H9 (cell line): ENCODE results near the gene DIP2C. TPM values are rescaled to one million over a fixed set of nuclear protein-coding genes. Genes with fewer than 3 reads are reported as not detected.

Experiments used
- DNase-seq: peaks from one replicate; pipeline ENCODE4 v3.0.0-alpha.2; 2017
- H2AFZ ChIP-seq: one replicate; pipeline ENCODE4 v1.6.1; 2013; ENCODE audit warnings: mild to moderate bottlenecking, low read length, control low read depth, moderate library complexity
- H2AK5ac ChIP-seq: 2 replicates; pipeline ENCODE4 v1.6.1; 2013; ENCODE audit warnings: low read length, control low read depth, mixed read lengths; ENCODE audit not compliant: insufficient read length
- H2BK120ac ChIP-seq: one replicate; pipeline ENCODE4 v1.6.1; 2013; ENCODE audit warnings: low read depth, mild to moderate bottlenecking, low read length, control low read depth, inconsistent platforms; ENCODE audit not compliant: poor library complexity, severe bottlenecking
- H2BK12ac ChIP-seq: 2 replicates; pipeline ENCODE4 v1.6.1; 2013; ENCODE audit warnings: low read length, control low read depth, mixed read lengths, low read depth; ENCODE audit not compliant: insufficient read length
- H2BK15ac ChIP-seq: 2 replicates; pipeline ENCODE4 v1.6.1; 2013; ENCODE audit warnings: low read depth, low read length, control low read depth
- H2BK20ac ChIP-seq: one replicate; pipeline ENCODE4 v1.6.1; 2013; ENCODE audit warnings: low read depth, mild to moderate bottlenecking, low read length, control low read depth, inconsistent platforms; ENCODE audit not compliant: poor library complexity, severe bottlenecking
- H2BK5ac ChIP-seq: 2 replicates; pipeline ENCODE4 v1.6.1; 2013; ENCODE audit warnings: low read length, control low read depth, mixed read lengths; ENCODE audit not compliant: insufficient read length
- H3K14ac ChIP-seq: 2 replicates; pipeline ENCODE4 v1.6.1; 2013; ENCODE audit warnings: low read length, control low read depth; ENCODE audit not compliant: insufficient read depth
- H3K18ac ChIP-seq: 2 replicates; pipeline ENCODE4 v1.6.1; 2013; ENCODE audit warnings: low read depth, mild to moderate bottlenecking, mixed read lengths, low read length, control low read depth; ENCODE audit not compliant: insufficient read length
- H3K23ac ChIP-seq: 2 replicates; pipeline ENCODE4 v1.6.1; 2013; ENCODE audit warnings: low read length, control low read depth, mixed read lengths, low read depth; ENCODE audit not compliant: insufficient read length
- H3K23me2 ChIP-seq: 2 replicates; pipeline ENCODE4 v1.6.1; 2013; ENCODE audit warnings: low read depth, mild to moderate bottlenecking, mixed read lengths, low read length, control low read depth; ENCODE audit not compliant: insufficient read length, poor library complexity, severe bottlenecking
- H3K27ac ChIP-seq: 2 replicates; pipeline ENCODE4 v1.5.1; 2013; ENCODE audit warnings: low read length, control low read depth, mixed read lengths, low read depth; ENCODE audit not compliant: insufficient read length
- H3K27me3 ChIP-seq: 2 replicates; pipeline ENCODE4 v1.6.1; 2013; ENCODE audit warnings: low read length, control low read depth, inconsistent platforms; ENCODE audit not compliant: insufficient read depth
- H3K4ac ChIP-seq: 2 replicates; pipeline ENCODE4 v1.6.1; 2013; ENCODE audit warnings: low read depth, mild to moderate bottlenecking, control low read depth, inconsistent platforms, low read length, moderate library complexity
- H3K4me1 ChIP-seq: 2 replicates; pipeline ENCODE4 v1.6.1; 2013; ENCODE audit warnings: low read length, control low read depth, inconsistent platforms; ENCODE audit not compliant: insufficient read depth
- H3K4me2 ChIP-seq: 2 replicates; pipeline ENCODE4 v1.6.1; 2013; ENCODE audit warnings: low read length, control low read depth, mixed read lengths; ENCODE audit not compliant: insufficient read length, insufficient read depth
- H3K56ac ChIP-seq: 2 replicates; pipeline ENCODE4 v1.6.1; 2013; ENCODE audit warnings: low read depth, mild to moderate bottlenecking, mixed read lengths, low read length, control low read depth; ENCODE audit not compliant: insufficient read length
- H3K79me1 ChIP-seq: 2 replicates; pipeline ENCODE4 v1.6.1; 2013; ENCODE audit warnings: low read depth, mild to moderate bottlenecking, moderate library complexity, low read length, control low read depth, inconsistent platforms; ENCODE audit not compliant: insufficient read depth, poor library complexity, severe bottlenecking
- H3K79me2 ChIP-seq: 2 replicates; pipeline ENCODE4 v1.6.1; 2013; ENCODE audit warnings: low read length, control low read depth, inconsistent platforms; ENCODE audit not compliant: insufficient read depth
- H3K9ac ChIP-seq: 2 replicates; pipeline ENCODE4 v1.6.1; 2013; ENCODE audit warnings: low read length, control low read depth, mixed read lengths; ENCODE audit not compliant: insufficient read length; ENCODE audit errors: extremely low read depth
- H3K9me3 ChIP-seq: one replicate; pipeline ENCODE4 v1.6.1; 2013; ENCODE audit warnings: low read depth, low read length, inconsistent platforms; ENCODE audit not compliant: control insufficient read depth
- H3T11ph ChIP-seq: one replicate; pipeline ENCODE4 v1.6.1; 2013; ENCODE audit warnings: mild to moderate bottlenecking, low read length, control low read depth, inconsistent platforms
- H4K20me1 ChIP-seq: one replicate; pipeline ENCODE4 v1.6.1; 2013; ENCODE audit not compliant: control insufficient read depth, insufficient read length, insufficient read depth
- H4K5ac ChIP-seq: 2 replicates; pipeline ENCODE4 v1.6.1; 2013; ENCODE audit warnings: low read depth, mild to moderate bottlenecking, mixed read lengths, low read length, control low read depth; ENCODE audit not compliant: insufficient read length
- H4K8ac ChIP-seq: replicated peaks from 2 replicates; pipeline ENCODE4 v1.6.1; 2013; ENCODE audit warnings: low read length, control low read depth, mixed read lengths, low read depth; ENCODE audit not compliant: insufficient read length
- H4K91ac ChIP-seq: 2 replicates; pipeline ENCODE4 v1.6.1; 2013; ENCODE audit warnings: low read depth, mild to moderate bottlenecking, moderate library complexity, mixed read lengths, low read length, control low read depth; ENCODE audit not compliant: insufficient read length
- H3K27ac Mint-ChIP-seq, 3 experiments: 2 replicates in 2 of 3; 3 replicates in 1 of 3; pipeline ENCODE4 v1.8.0; 2020 to 2021; ENCODE audit warnings: mixed read lengths in 3 of 3, mild to moderate bottlenecking in 1 of 3, moderate library complexity in 1 of 3
- H3K27me3 Mint-ChIP-seq: 2 replicates; pipeline ENCODE4 v1.8.0; 2021; ENCODE audit warnings: low read depth, mild to moderate bottlenecking, moderate library complexity, mixed read lengths
- H3K36me3 Mint-ChIP-seq, 3 experiments: 2 replicates in 2 of 3; 3 replicates in 1 of 3; pipeline ENCODE4 v1.8.0; 2020 to 2021; ENCODE audit warnings: low read depth in 3 of 3, mixed read lengths in 3 of 3; ENCODE audit not compliant: insufficient read depth in 1 of 3
- H3K4me1 Mint-ChIP-seq, 2 experiments: 2 replicates each; pipeline ENCODE4 v1.8.0; 2020; ENCODE audit warnings: mixed read lengths in 2 of 2
- H3K4me3 Mint-ChIP-seq, 2 experiments: 2 replicates in 1 of 2; 3 replicates in 1 of 2; pipeline ENCODE4 v1.8.0; 2020 to 2021; ENCODE audit warnings: mild to moderate bottlenecking in 2 of 2, mixed read lengths in 2 of 2, moderate library complexity in 1 of 2
- H3K9me3 Mint-ChIP-seq, 2 experiments: 2 replicates in 1 of 2; 3 replicates in 1 of 2; pipeline ENCODE4 v1.8.0; 2020; ENCODE audit warnings: mild to moderate bottlenecking in 2 of 2, mixed read lengths in 2 of 2, moderate library complexity in 1 of 2
- CTCF ChIP-seq: fragments of 200-600 bp; sonication (generic); conservative IDR thresholded peaks from 3 replicates; pipeline ENCODE4 v1.8.0; 2021; ENCODE audit warnings: antibody characterized with exemption, mild to moderate bottlenecking
- WGBS: extraction: QIAGEN DNeasy Blood & Tissue Kit; methylation state at CpG from one replicate; pipeline ENCODE4 v1.1.7; 2013; ENCODE audit warnings: missing lambda C conversion rate, low lambda C conversion rate, mixed read lengths; ENCODE audit not compliant: insufficient read length; ENCODE audit errors: extremely low coverage; 5-methylcytosine and 5-hydroxymethylcytosine counted together
- total RNA-seq: library from RNA; stranded (reverse); gene quantifications from 2 replicates; pipeline ENCODE4 v1.2.1, GENCODE V29; 2021

DIP2C gene
- total RNA-seq, 1 experiment from 2014 or later, result 7.9 TPM

GRCh38 chr10:551373-552252, 137.9 kb downstream of the DIP2C start:
- H2AFZ ChIP-seq, result no peak overlapping the region
- no peaks in the 10 kb centered on the region for H3K9me3 ChIP-seq
- no peak overlapping the region for H4K5ac ChIP-seq
- no peak overlapping the region for H2BK5ac ChIP-seq
- DNase-seq, result no peak
- Mint-ChIP-seq H3K4me3 (no peak overlapping the region), H3K4me1 (peaks cover 25 to 35% of the 10 kb centered on the region in 2 experiments), H3K9me3 (no peaks in the 10 kb centered on the region; a peak in 1 of 5 replicates), H3K27ac (no peak overlapping the region), H3K27me3 (no peaks in the 10 kb centered on the region; the same call in 1 of the 2 replicates), H3K36me3 (peaks cover 0 to 2% (median 0%) of the 10 kb centered on the region in 3 experiments; a peak in 2 of 7 replicates)
- no peak overlapping the region for H2BK12ac ChIP-seq
- no peak overlapping the region for H3K9ac ChIP-seq
- H3K23ac ChIP-seq, result no peak overlapping the region
- H2BK120ac ChIP-seq, result no peak overlapping the region
- H4K91ac ChIP-seq, result no peak overlapping the region
- H3K18ac ChIP-seq, result no peak overlapping the region
- H3K4me1 ChIP-seq, result peaks cover 3% of the 10 kb centered on the region; the same call in 1 of the 2 replicates
- no peaks in the 10 kb centered on the region for H3K23me2 ChIP-seq
- no peak overlapping the region for H3K4ac ChIP-seq
- H2BK15ac ChIP-seq, result no peak overlapping the region
- H3K14ac ChIP-seq, result no peak overlapping the region
- H3K27ac ChIP-seq, result no peak overlapping the region
- no peaks in the 10 kb centered on the region for H3K27me3 ChIP-seq
- no peak for TF ChIP-seq CTCF
- H3K79me2 ChIP-seq, result peaks cover 1% of the 10 kb centered on the region; the same call in 1 of the 2 replicates
- no peak overlapping the region for H3K56ac ChIP-seq
- no peak overlapping the region for H3K4me2 ChIP-seq
- no peak overlapping the region for H2AK5ac ChIP-seq
- H3T11ph ChIP-seq, result no peak overlapping the region
- no peak overlapping the region for H4K8ac ChIP-seq
- WGBS, result no CpG with 5 or more reads among the region's 19 CpGs
- peaks cover 4% of the 10 kb centered on the region for H4K20me1 ChIP-seq
- no peak overlapping the region for H2BK20ac ChIP-seq
- no peaks in the 10 kb centered on the region for H3K79me1 ChIP-seq
